Activated T-cell treated with anti-CD3 and anti-CD28 coated beads for 48 hours (primary cell): ENCODE measurements around the gene OR11H12.
"Not testable (repeated sequence)": the region's sequence is repeated elsewhere in the genome, so short reads cannot be mapped to it uniquely, and the experiment has no call there.

Experiments used
- DNase-seq: peaks from one replicate; pipeline ENCODE4 v3.0.0-alpha.2; 2020; ENCODE audit warnings: low read depth

OR11H12 gene

DNA sequence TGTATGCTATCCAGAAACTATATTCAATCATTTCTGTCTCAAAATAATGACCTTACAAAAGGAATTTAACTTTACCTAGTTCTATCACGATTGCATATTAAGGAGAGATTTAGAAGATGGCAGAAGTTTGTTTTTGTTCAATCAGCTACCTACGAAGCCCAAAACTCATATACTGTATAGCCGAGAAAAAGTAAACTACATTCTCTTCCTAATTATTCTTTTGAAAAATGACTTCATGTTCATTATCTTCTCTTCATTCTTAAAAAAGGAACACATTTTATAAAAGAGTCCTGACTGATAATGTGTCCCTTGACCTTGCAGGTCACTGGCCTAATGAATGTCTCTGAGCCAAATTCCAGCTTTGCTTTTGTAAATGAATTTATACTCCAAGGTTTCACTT is at the start of gene OR11H12:
OR11H12 (plus strand) TSS at position 301 of the 400 bp plus-strand sequence; CDS start at position 301, 0 bp downstream.
- DNase-seq, result not testable (repeated sequence)

DNA sequence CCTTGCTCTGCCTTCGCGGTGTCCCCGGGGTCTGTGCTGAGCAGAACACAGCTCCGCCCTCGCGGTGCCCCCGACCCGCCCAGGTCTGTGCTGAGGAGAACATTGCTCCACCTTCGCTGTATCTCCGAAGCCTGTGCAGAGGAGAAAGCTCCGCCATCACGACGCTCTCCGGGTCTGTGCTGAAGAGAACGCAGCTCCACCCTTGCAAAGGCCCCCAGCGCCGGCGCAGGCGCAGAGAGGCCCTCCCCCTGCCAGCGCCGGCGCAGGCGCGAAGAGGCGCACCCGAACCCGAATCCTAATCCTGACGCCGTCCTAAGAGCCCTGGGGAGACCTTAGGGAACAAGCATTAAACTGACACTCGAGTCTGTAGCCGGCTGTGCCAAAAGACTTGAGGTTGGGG is 18.0 kb upstream of the OR11H12 start:
- DNase-seq, result not testable (repeated sequence)

DNA sequence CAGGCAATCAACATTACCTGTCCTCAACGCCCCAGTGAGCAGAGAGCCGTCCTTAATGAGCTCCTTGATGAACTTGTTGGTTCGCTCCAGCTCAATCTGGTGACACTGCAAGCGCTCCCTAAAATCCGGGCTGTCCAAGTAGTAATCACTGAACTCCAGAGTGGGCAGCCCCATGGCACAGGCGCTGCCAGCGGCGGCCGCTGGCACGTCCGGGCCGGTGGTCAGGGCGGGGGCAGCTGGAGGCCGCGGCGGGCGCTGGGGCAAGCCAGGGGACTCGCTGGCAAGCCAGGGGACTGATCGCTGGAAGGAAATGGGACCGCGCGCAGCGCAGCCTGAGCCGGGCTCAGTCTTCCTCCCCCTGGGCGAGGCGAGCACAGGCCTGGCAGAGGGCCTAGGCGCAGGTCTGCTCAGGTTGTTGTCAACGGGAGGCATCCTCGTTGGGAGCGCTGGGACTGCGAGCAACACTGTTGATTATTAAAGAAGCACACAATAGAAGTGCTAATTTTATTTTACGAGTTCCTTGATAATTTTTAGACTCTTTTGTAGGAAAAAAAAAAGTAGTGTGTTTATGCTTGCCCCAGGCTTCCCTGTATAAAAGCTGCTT is 25.8 kb downstream of the OR11H12 start:
- not testable (repeated sequence) for DNase-seq

GRCh38 chr14:18636066-18636465 is 35.1 kb downstream of the OR11H12 start:
- not testable (repeated sequence) for DNase-seq

- DNase-seq, result not testable (repeated sequence)
Measured at GRCh38 chr14:18638032-18638431, 37.1 kb downstream of the OR11H12 start.

- not testable (repeated sequence) for DNase-seq
Measured at GRCh38 chr14:18638785-18639184, 37.9 kb downstream of the OR11H12 start.

DNA sequence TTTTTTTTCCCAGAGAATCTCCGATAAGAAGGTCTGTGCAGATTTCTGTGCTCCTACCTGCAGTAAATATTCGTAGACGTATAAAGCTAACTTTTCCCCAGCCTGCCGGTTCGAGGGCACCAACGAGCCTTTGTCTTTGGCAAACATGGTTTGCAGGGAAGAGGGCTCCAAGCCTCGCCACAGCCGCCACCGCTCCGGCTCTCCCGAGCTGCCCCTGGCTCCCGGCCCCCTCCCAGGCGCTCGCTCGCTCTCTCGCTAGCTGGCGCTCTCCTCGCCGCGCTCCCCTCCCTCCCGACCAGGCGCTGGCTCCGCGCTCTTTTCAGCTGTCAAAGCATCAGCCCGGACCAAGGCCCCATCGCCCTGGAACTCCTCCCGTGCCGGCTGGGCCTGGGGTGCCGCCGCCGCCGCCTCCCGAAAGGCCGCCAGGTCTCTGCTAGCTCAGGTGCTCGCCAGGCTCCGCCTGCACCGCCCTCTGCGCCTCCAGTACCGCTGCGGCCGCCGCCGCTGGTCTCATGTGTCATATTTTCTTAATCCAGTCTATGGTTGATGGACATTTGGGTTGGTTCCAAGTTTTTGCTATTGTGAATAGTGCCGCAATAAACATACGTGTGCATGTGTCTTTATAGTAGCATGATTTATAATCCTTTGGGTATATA is 45.3 kb downstream of the OR11H12 start:
- DNase-seq, result not testable (repeated sequence)
